ENCODE measurements around the gene RREB1.

Gene RREB1

GRCh38 chr6:7166410-7167293 lies 58.9 kb downstream of the RREB1 start:
- TF ChIP-seq CTCF (IDR thresholded peaks at IDR 0.05): no peak

- TF ChIP-seq CTCF (IDR thresholded peaks at IDR 0.05): no peak
Observed at GRCh38 chr6:7169296-7169721, 61.5 kb downstream of the RREB1 start.

- TF ChIP-seq CTCF (IDR thresholded peaks at IDR 0.05): no peak
Observed at GRCh38 chr6:7170117-7170732, 62.5 kb downstream of the RREB1 start.

GRCh38 chr6:7171119-7171518 lies 63.4 kb downstream of the RREB1 start:
- no peak for TF ChIP-seq CTCF (IDR thresholded peaks at IDR 0.05)

- no peak for TF ChIP-seq CTCF (IDR thresholded peaks at IDR 0.05)
Observed at GRCh38 chr6:7171733-7172132, 64.0 kb downstream of the RREB1 start.

GRCh38 chr6:7172649-7173048 lies 64.9 kb downstream of the RREB1 start:
- no peak for TF ChIP-seq CTCF (IDR thresholded peaks at IDR 0.05)

- no peak for TF ChIP-seq CTCF (IDR thresholded peaks at IDR 0.05)
Observed at GRCh38 chr6:7173843-7174503, 66.2 kb downstream of the RREB1 start.

All from LNCAP (cell line).